GM10248 (cell line): ENCODE results near the gene TMEM207.

Source experiments
- CTCF ChIA-PET: fragments of 300-600 bp; sonication (Branson Sonifier 250); formaldehyde crosslinking; extraction: SDS; loops from one replicate; lab custom pipeline; 2021; ENCODE audit warnings: antibody characterized with exemption; lab: Yijun Ruan, JAX
- POLR2A ChIA-PET: fragments of 350-650 bp; sonication (Branson Sonifier 250); formaldehyde crosslinking; extraction: SDS; loops from one replicate; lab custom pipeline; 2020; ENCODE audit warnings: antibody characterized with exemption; lab: Yijun Ruan, JAX
- DNase-seq: peaks from one replicate; pipeline ENCODE4 v3.0.0; 2012; ENCODE audit errors: extremely low spot score
- TF ChIP-seq, protein P1 (sequence below): IDR thresholded peaks from 2 replicates; pipeline ENCODE4 v1.5.1; 2012; ENCODE audit warnings: mild to moderate bottlenecking, low read depth; ENCODE audit errors: extremely low read depth, missing control alignments, control extremely low read depth

Gene TMEM207

DNA sequence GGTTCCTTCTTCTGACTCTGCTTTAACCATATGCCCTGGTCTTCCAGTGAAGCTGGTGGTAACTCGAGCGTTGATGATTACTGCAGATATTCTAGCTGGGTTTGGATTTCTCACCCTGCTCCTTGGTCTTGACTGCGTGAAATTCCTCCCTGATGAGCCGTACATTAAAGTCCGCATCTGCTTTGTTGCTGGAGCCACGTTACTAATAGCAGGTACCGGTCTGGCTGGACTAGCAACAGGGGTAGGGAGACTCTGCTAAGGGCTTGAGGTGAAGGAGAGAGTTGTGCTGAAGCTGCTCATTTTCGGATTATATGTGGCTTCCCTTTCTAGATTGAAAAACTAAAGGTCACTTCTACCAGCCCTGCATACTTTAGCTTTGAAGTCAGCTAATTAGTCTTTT is 45.0 kb downstream of the TMEM207 start:
- TF ChIP-seq, protein P1, sequence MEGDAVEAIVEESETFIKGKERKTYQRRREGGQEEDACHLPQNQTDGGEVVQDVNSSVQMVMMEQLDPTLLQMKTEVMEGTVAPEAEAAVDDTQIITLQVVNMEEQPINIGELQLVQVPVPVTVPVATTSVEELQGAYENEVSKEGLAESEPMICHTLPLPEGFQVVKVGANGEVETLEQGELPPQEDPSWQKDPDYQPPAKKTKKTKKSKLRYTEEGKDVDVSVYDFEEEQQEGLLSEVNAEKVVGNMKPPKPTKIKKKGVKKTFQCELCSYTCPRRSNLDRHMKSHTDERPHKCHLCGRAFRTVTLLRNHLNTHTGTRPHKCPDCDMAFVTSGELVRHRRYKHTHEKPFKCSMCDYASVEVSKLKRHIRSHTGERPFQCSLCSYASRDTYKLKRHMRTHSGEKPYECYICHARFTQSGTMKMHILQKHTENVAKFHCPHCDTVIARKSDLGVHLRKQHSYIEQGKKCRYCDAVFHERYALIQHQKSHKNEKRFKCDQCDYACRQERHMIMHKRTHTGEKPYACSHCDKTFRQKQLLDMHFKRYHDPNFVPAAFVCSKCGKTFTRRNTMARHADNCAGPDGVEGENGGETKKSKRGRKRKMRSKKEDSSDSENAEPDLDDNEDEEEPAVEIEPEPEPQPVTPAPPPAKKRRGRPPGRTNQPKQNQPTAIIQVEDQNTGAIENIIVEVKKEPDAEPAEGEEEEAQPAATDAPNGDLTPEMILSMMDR = no peak
- CTCF ChIA-PET = interaction anchor here (0.9 to 1.0 kb wide), 2 partner anchors 9 to 17 kb away, joined by 3 read pairs; partner anchors contain the start of gene CLDN16
- DNase-seq = no peak
- POLR2A ChIA-PET = no interaction called here

DNA sequence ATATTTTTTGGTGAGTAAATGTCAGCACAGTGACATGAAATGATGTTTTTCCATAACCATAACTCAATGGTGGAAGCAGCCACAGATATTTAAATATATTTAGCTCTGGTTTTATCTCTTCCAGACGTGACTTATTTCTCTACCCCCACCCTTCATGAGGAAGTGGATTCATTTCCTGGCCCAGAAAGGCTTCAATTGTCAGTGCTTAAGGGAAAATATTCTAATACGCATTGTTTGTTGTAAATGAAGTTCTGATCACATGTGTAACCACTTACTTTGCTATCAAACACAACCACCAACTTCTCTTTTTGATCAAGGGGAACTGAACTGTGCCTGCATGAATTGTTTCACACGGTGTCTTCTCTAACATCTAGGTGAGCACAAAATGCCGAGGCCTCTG is 47.7 kb downstream of the TMEM207 start:
- ChIA-PET CTCF (interaction anchor here (0.8 to 2.6 kb wide), 4 partner anchors 9 to 18 kb away, joined by 3 to 9 read pairs (median 4); no protein-coding TSS in a partner anchor), POLR2A (no interaction called here)
- TF ChIP-seq, protein P1 = no peak
- no peak for DNase-seq

DNA sequence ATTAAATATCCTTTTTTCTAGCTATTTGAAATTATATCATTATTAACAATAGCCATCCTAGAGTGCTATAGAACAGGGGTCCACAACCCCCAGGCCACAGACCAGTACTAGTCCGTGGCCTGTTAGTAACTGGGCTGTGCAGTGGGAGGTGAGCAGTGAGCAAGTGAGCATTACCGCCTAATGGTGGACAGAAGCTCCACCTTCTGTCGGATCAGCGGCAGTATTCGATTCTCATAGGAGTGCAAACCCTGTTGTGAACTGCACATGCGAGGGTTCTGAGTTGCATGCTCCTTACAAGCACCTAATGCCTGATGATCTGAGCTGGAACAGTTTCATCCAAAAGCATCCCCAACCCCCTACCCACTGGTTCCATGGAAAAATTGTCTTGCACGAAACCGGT is 50.0 kb downstream of the TMEM207 start:
- no peak for DNase-seq
- ChIA-PET CTCF (interaction anchor here (1.3 kb wide), 1 partner anchor 13 kb away, joined by 4 read pairs; no protein-coding TSS in a partner anchor), POLR2A (no interaction called here)
- TF ChIP-seq, protein P1 = no peak

DNA sequence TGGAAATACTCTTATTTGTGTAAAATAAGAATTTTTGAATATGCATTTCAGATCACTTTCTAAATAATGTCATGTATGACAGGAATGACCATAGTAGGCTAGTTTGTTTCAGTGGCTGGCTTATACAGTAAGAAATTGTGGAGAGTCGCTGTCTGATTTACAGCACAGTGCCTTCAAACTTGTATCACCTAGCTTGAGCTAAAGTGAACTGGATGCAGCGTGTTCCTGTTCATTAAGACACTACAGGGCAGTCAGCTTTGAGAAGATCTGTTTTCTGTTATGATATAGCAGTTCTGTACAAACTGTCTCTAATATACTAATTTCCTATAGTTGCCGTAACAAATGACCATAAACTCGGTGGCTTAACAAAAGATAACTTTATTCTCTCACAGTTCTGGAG is 51.8 kb downstream of the TMEM207 start:
- TF ChIP-seq, protein P1 = no peak
- no peak for DNase-seq
- POLR2A ChIA-PET = no interaction called here
- CTCF ChIA-PET = interaction anchor here (0.7 kb wide), 1 partner anchor 18 kb away, joined by 3 read pairs; no protein-coding TSS in a partner anchor

DNA sequence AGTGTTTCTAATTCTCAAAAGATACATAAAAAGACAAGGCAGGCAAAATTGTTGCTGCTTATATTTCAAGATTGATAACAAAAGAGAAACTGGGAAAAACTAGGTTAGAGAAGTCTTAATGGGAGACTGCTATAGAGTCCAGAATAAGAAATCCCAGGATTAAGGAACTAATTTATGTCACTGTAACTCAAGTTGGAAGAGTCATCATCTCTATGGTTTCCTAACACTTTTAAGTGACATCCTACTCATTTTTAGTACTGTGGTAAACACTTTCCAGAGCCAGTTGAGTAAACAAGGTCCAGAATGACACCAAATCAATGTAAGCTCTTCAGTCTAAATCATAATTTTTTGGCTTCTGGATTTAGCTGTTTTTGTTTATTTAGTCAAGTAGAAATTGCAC is 53.7 kb downstream of the TMEM207 start:
- no peak for DNase-seq
- CTCF ChIA-PET = no interaction called here
- POLR2A ChIA-PET = no interaction called here
- TF ChIP-seq, protein P1 = no peak

DNA sequence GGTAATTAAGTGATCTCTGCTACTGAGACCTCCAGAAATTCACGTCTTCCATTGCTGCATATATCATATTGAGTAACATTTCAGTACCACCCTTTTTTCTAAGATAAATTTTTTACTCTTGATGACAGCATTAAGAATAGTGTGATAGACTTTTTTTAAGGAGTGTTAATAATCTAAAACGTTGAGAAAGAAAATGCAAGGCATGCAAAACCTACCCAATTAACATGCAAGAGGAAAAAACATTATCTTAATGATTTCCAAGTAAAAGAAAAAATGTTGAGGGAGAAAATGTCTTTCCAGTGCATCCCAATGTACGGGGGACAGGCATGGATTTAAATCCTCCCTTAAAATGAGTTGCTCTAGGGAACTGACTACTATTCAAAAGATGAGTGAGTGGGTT is 61.0 kb downstream of the TMEM207 start:
- ChIA-PET POLR2A (no interaction called here), CTCF (interaction anchor here (1.8 kb wide), 1 partner anchor 427 kb away, joined by 4 read pairs; no protein-coding TSS in a partner anchor)
- TF ChIP-seq, protein P1 = no peak
- DNase-seq = no peak
